Esophagus squamous epithelium (tissue), 4 donors: ENCODE data around the gene CTAG1A.

Experiments used
- CTCF ChIP-seq, 6 experiments: fragments of 450-650 bp in 4 of 6; fragments of 200-600 bp in 2 of 6; sonication (generic) in 2 of 6; IDR thresholded peaks; one replicate each; pipeline ENCODE4 v1.5.1; 2016 to 2019; ENCODE audit warnings: antibody characterized with exemption in 6 of 6, mild to moderate bottlenecking in 4 of 6, moderate library complexity in 4 of 6
- POLR2A ChIP-seq, 4 donors: fragments of 450-650 bp; IDR thresholded peaks; one replicate each; pipeline ENCODE4 v1.6.1; 2017; ENCODE audit warnings: antibody characterized with exemption in 4 of 4, mild to moderate bottlenecking in 4 of 4, moderate library complexity in 3 of 4

- TF ChIP-seq POLR2A (IDR thresholded peaks at IDR 0.05), result no peak
- no peak for TF ChIP-seq CTCF (IDR thresholded peaks at IDR 0.05)
Observed at GRCh38 chrX:154605566-154605965, 20.6 kb downstream of the CTAG1A start.
